Activated naive CD8-positive, alpha-beta T cell treated with anti-CD3 and anti-CD28 coated beads for 36 hours (primary cell): Measurements from ENCODE around the gene PABPC1L. TPM values are rescaled to one million over a fixed set of nuclear protein-coding genes. Genes with fewer than 3 reads are reported as not detected.

Source experiments
- DNase-seq: peaks from one replicate; pipeline ENCODE4 v3.0.0; 2021
- H3K27ac Mint-ChIP-seq: one replicate; pipeline ENCODE4 v1.8.0; 2022; ENCODE audit warnings: mild to moderate bottlenecking, moderate library complexity, mixed read lengths
- H3K27me3 Mint-ChIP-seq: one replicate; pipeline ENCODE4 v1.8.0; 2022; ENCODE audit warnings: mild to moderate bottlenecking, mixed read lengths
- H3K36me3 Mint-ChIP-seq: one replicate; pipeline ENCODE4 v1.8.0; 2021; ENCODE audit warnings: mild to moderate bottlenecking, mixed read lengths
- H3K4me1 Mint-ChIP-seq: one replicate; pipeline ENCODE4 v1.8.0; 2021; ENCODE audit warnings: mixed read lengths
- H3K4me3 Mint-ChIP-seq: one replicate; pipeline ENCODE4 v1.8.0; 2022; ENCODE audit warnings: mild to moderate bottlenecking, moderate library complexity, mixed read lengths
- H3K9me3 Mint-ChIP-seq: one replicate; pipeline ENCODE4 v1.8.0; 2022; ENCODE audit warnings: mixed read lengths
- total RNA-seq, 2 experiments: library from RNA; stranded (reverse); gene quantifications; one replicate each; pipeline ENCODE4 v1.2.3, GENCODE V29; 2021

PABPC1L gene
- total RNA-seq, 2 experiments from 2014 or later: 75.3 to 79.3 TPM

- Mint-ChIP-seq H3K27me3 (no peaks in the 10 kb centered on the region), H3K27ac (peak overlapping the region; percentile 68), H3K4me3 (peak overlapping the region; percentile 97), H3K9me3 (peaks cover 4% of the 10 kb centered on the region), H3K4me1 (peaks cover 71% of the 10 kb centered on the region), H3K36me3 (peaks cover 45% of the 10 kb centered on the region)
- DNase-seq: no peak
Measured at GRCh38 chr20:44888226-44889103, 21.4 kb upstream of the PABPC1L start.

GRCh38 chr20:44891826-44892225 lies 18.0 kb upstream of the PABPC1L start:
- Mint-ChIP-seq H3K4me1 (peaks cover 81% of the 10 kb centered on the region), H3K4me3 (no peak overlapping the region), H3K27me3 (no peaks in the 10 kb centered on the region), H3K36me3 (peaks cover 60% of the 10 kb centered on the region), H3K27ac (peak overlapping the region; percentile 66), H3K9me3 (peaks cover 4% of the 10 kb centered on the region)
- DNase-seq: no peak

GRCh38 chr20:44894959-44895358 lies 14.9 kb upstream of the PABPC1L start:
- no peak for DNase-seq
- H3K36me3 Mint-ChIP-seq: peaks cover 63% of the 10 kb centered on the region
- H3K9me3 Mint-ChIP-seq: peaks cover 4% of the 10 kb centered on the region
- H3K4me1 Mint-ChIP-seq: peaks cover 80% of the 10 kb centered on the region
- peak overlapping the region; percentile 7 for H3K27ac Mint-ChIP-seq
- no peaks in the 10 kb centered on the region for H3K27me3 Mint-ChIP-seq
- no peak overlapping the region for H3K4me3 Mint-ChIP-seq

GRCh38 chr20:44896583-44896982 lies 13.3 kb upstream of the PABPC1L start:
- H3K27me3 Mint-ChIP-seq: no peaks in the 10 kb centered on the region
- H3K27ac Mint-ChIP-seq: peak overlapping the region; percentile 26
- H3K4me1 Mint-ChIP-seq: peaks cover 82% of the 10 kb centered on the region
- peaks cover 67% of the 10 kb centered on the region for H3K36me3 Mint-ChIP-seq
- peaks cover 4% of the 10 kb centered on the region for H3K9me3 Mint-ChIP-seq
- DNase-seq: no peak
- H3K4me3 Mint-ChIP-seq: no peak overlapping the region

GRCh38 chr20:44897133-44897532 lies 12.7 kb upstream of the PABPC1L start:
- Mint-ChIP-seq H3K27me3 (no peaks in the 10 kb centered on the region), H3K4me3 (no peak overlapping the region), H3K27ac (peak overlapping the region; percentile 8), H3K9me3 (peaks cover 1% of the 10 kb centered on the region), H3K36me3 (peaks cover 62% of the 10 kb centered on the region), H3K4me1 (peaks cover 76% of the 10 kb centered on the region)
- DNase-seq: no peak

- H3K4me1 Mint-ChIP-seq: peaks cover 54% of the 10 kb centered on the region
- no peaks in the 10 kb centered on the region for H3K27me3 Mint-ChIP-seq
- no peak for DNase-seq
- no peaks in the 10 kb centered on the region for H3K9me3 Mint-ChIP-seq
- peak overlapping the region; percentile 83 for H3K27ac Mint-ChIP-seq
- peak overlapping the region; percentile 20 for H3K4me3 Mint-ChIP-seq
- peaks cover 40% of the 10 kb centered on the region for H3K36me3 Mint-ChIP-seq
Measured at GRCh38 chr20:44900231-44900854, 9.5 kb upstream of the PABPC1L start.

GRCh38 chr20:44901974-44902373 lies 7.9 kb upstream of the PABPC1L start:
- Mint-ChIP-seq H3K4me3 (no peak overlapping the region), H3K27me3 (no peaks in the 10 kb centered on the region), H3K4me1 (peaks cover 41% of the 10 kb centered on the region), H3K27ac (no peak overlapping the region), H3K36me3 (peaks cover 36% of the 10 kb centered on the region), H3K9me3 (no peaks in the 10 kb centered on the region)
- DNase-seq: no peak

GRCh38 chr20:44904377-44904776 lies 5.5 kb upstream of the PABPC1L start:
- H3K9me3 Mint-ChIP-seq: no peaks in the 10 kb centered on the region
- no peaks in the 10 kb centered on the region for H3K27me3 Mint-ChIP-seq
- peaks cover 29% of the 10 kb centered on the region for H3K4me1 Mint-ChIP-seq
- peaks cover 22% of the 10 kb centered on the region for H3K36me3 Mint-ChIP-seq
- DNase-seq: no peak
- no peak overlapping the region for H3K4me3 Mint-ChIP-seq
- no peak overlapping the region for H3K27ac Mint-ChIP-seq

GRCh38 chr20:44908987-44909871 lies 631 bp upstream of the PABPC1L start:
- no peak for DNase-seq
- no peaks in the 10 kb centered on the region for H3K9me3 Mint-ChIP-seq
- H3K36me3 Mint-ChIP-seq: peaks cover 26% of the 10 kb centered on the region
- H3K27me3 Mint-ChIP-seq: no peaks in the 10 kb centered on the region
- peak overlapping the region; percentile 56 for H3K27ac Mint-ChIP-seq
- peaks cover 24% of the 10 kb centered on the region for H3K4me1 Mint-ChIP-seq
- peak overlapping the region; percentile 71 for H3K4me3 Mint-ChIP-seq

GRCh38 chr20:44910690-44911262 lies 916 bp downstream of the PABPC1L start:
- H3K27ac Mint-ChIP-seq: peak overlapping the region; percentile 83
- H3K4me1 Mint-ChIP-seq: peaks cover 34% of the 10 kb centered on the region
- DNase-seq: no peak
- no peaks in the 10 kb centered on the region for H3K27me3 Mint-ChIP-seq
- no peaks in the 10 kb centered on the region for H3K9me3 Mint-ChIP-seq
- H3K4me3 Mint-ChIP-seq: peak overlapping the region; percentile 88
- peaks cover 27% of the 10 kb centered on the region for H3K36me3 Mint-ChIP-seq

- H3K4me1 Mint-ChIP-seq: peaks cover 34% of the 10 kb centered on the region
- peaks cover 28% of the 10 kb centered on the region for H3K36me3 Mint-ChIP-seq
- H3K27ac Mint-ChIP-seq: no peak overlapping the region
- peak; percentile 62 for DNase-seq
- peak overlapping the region; percentile 46 for H3K4me3 Mint-ChIP-seq
- H3K27me3 Mint-ChIP-seq: no peaks in the 10 kb centered on the region
- no peaks in the 10 kb centered on the region for H3K9me3 Mint-ChIP-seq
Measured at GRCh38 chr20:44911264-44911921, 1.5 kb downstream of the PABPC1L start.

GRCh38 chr20:44912189-44912588 lies 2.3 kb downstream of the PABPC1L start:
- H3K27me3 Mint-ChIP-seq: no peaks in the 10 kb centered on the region
- peaks cover 32% of the 10 kb centered on the region for H3K36me3 Mint-ChIP-seq
- no peak overlapping the region for H3K4me3 Mint-ChIP-seq
- H3K9me3 Mint-ChIP-seq: no peaks in the 10 kb centered on the region
- H3K27ac Mint-ChIP-seq: no peak overlapping the region
- no peak for DNase-seq
- peaks cover 34% of the 10 kb centered on the region for H3K4me1 Mint-ChIP-seq

GRCh38 chr20:44914924-44915323 lies 5.1 kb downstream of the PABPC1L start:
- Mint-ChIP-seq H3K36me3 (peaks cover 34% of the 10 kb centered on the region), H3K9me3 (no peaks in the 10 kb centered on the region), H3K27ac (peak overlapping the region; percentile 32), H3K4me1 (peaks cover 23% of the 10 kb centered on the region), H3K4me3 (no peak overlapping the region), H3K27me3 (no peaks in the 10 kb centered on the region)
- DNase-seq: no peak

GRCh38 chr20:44916586-44916985 lies 6.7 kb downstream of the PABPC1L start:
- H3K27ac Mint-ChIP-seq: no peak overlapping the region
- H3K4me1 Mint-ChIP-seq: peaks cover 18% of the 10 kb centered on the region
- H3K9me3 Mint-ChIP-seq: no peaks in the 10 kb centered on the region
- no peaks in the 10 kb centered on the region for H3K27me3 Mint-ChIP-seq
- peaks cover 35% of the 10 kb centered on the region for H3K36me3 Mint-ChIP-seq
- DNase-seq: no peak
- no peak overlapping the region for H3K4me3 Mint-ChIP-seq
